ENCODE measurements around the gene TGM2.

DNA sequence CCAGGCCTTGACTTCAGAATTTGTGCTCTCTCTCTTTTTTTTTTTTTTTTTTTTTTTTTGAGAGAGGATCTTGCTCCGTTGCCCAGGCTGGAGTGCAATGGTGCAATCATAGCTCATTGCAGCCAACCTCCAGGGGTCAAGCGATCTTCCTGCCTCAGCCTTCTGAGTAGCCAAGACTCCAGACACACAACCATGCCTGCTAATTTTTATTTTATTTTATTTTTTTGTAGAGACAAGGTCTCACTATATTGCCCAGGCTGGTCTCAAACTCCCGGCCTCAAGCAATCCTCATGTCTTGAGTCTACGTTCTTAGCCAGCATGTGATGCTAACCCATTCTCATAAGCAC, 19.4 kb downstream of the TGM2 start:
- TF ChIP-seq, protein P1, sequence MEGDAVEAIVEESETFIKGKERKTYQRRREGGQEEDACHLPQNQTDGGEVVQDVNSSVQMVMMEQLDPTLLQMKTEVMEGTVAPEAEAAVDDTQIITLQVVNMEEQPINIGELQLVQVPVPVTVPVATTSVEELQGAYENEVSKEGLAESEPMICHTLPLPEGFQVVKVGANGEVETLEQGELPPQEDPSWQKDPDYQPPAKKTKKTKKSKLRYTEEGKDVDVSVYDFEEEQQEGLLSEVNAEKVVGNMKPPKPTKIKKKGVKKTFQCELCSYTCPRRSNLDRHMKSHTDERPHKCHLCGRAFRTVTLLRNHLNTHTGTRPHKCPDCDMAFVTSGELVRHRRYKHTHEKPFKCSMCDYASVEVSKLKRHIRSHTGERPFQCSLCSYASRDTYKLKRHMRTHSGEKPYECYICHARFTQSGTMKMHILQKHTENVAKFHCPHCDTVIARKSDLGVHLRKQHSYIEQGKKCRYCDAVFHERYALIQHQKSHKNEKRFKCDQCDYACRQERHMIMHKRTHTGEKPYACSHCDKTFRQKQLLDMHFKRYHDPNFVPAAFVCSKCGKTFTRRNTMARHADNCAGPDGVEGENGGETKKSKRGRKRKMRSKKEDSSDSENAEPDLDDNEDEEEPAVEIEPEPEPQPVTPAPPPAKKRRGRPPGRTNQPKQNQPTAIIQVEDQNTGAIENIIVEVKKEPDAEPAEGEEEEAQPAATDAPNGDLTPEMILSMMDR (IDR thresholded peaks at IDR 0.05), result no peak
- no peak for TF ChIP-seq POLR2A (IDR thresholded peaks at IDR 0.05)

All from esophagus squamous epithelium (tissue), 4 donors.